NB4 (cell line): ENCODE data around the gene HMCES.
A peak's percentile ranks its signal among the peaks of the same experiment; 100 is the strongest.

Experiments used
- DNase-seq: peaks from one replicate; pipeline ENCODE4 v3.0.0; 2010; ENCODE audit warnings: low read depth
- H3K4me3 ChIP-seq: one replicate; pipeline ENCODE4 v1.5.1; 2011; ENCODE audit warnings: mild to moderate bottlenecking, low read depth, low read length, moderate library complexity
- MYC ChIP-seq: IDR thresholded peaks from 2 replicates; pipeline ENCODE4 v1.6.1; 2011; ENCODE audit warnings: low read depth, low read length
- POLR2A ChIP-seq: IDR thresholded peaks from 2 replicates; pipeline ENCODE4 v1.6.1; 2011; ENCODE audit warnings: mild to moderate bottlenecking; ENCODE audit not compliant: insufficient read length; ENCODE audit errors: extremely low read depth
- TF ChIP-seq, protein P1 (sequence below): IDR thresholded peaks from one replicate; pipeline ENCODE4 v1.5.1; 2012; ENCODE audit warnings: low read depth, low read length
- TF ChIP-seq, protein P2 (sequence below): IDR thresholded peaks from 2 replicates; pipeline ENCODE4 v1.6.1; 2011; ENCODE audit warnings: low read depth, low read length

The HMCES gene

DNA sequence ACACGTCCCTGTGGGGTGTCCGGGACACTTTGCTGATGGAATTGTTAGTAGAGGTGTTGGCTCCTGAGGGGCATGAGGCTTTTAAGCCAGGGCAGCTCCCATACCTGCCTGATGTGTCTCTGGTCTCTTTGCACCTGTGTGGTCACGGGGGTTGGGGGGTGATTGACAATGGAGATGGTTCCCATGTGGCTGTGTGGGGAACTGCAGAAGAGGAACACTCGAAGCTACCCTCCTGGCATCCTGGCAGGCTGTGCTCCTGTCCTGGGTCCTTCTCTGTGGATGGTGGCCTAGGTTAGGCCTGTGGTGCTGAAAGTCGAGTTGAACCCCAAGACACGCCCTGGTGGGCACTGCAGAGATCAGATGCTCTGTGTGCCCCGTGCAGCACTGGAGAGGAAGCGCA, 73.4 kb downstream of the HMCES start:
- TF ChIP-seq POLR2A (no peak), MYC (no peak)
- TF ChIP-seq, protein P1, sequence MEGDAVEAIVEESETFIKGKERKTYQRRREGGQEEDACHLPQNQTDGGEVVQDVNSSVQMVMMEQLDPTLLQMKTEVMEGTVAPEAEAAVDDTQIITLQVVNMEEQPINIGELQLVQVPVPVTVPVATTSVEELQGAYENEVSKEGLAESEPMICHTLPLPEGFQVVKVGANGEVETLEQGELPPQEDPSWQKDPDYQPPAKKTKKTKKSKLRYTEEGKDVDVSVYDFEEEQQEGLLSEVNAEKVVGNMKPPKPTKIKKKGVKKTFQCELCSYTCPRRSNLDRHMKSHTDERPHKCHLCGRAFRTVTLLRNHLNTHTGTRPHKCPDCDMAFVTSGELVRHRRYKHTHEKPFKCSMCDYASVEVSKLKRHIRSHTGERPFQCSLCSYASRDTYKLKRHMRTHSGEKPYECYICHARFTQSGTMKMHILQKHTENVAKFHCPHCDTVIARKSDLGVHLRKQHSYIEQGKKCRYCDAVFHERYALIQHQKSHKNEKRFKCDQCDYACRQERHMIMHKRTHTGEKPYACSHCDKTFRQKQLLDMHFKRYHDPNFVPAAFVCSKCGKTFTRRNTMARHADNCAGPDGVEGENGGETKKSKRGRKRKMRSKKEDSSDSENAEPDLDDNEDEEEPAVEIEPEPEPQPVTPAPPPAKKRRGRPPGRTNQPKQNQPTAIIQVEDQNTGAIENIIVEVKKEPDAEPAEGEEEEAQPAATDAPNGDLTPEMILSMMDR, result peak; percentile 23
- TF ChIP-seq, protein P2, sequence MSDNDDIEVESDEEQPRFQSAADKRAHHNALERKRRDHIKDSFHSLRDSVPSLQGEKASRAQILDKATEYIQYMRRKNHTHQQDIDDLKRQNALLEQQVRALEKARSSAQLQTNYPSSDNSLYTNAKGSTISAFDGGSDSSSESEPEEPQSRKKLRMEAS, result no peak
- no peak for DNase-seq

DNA sequence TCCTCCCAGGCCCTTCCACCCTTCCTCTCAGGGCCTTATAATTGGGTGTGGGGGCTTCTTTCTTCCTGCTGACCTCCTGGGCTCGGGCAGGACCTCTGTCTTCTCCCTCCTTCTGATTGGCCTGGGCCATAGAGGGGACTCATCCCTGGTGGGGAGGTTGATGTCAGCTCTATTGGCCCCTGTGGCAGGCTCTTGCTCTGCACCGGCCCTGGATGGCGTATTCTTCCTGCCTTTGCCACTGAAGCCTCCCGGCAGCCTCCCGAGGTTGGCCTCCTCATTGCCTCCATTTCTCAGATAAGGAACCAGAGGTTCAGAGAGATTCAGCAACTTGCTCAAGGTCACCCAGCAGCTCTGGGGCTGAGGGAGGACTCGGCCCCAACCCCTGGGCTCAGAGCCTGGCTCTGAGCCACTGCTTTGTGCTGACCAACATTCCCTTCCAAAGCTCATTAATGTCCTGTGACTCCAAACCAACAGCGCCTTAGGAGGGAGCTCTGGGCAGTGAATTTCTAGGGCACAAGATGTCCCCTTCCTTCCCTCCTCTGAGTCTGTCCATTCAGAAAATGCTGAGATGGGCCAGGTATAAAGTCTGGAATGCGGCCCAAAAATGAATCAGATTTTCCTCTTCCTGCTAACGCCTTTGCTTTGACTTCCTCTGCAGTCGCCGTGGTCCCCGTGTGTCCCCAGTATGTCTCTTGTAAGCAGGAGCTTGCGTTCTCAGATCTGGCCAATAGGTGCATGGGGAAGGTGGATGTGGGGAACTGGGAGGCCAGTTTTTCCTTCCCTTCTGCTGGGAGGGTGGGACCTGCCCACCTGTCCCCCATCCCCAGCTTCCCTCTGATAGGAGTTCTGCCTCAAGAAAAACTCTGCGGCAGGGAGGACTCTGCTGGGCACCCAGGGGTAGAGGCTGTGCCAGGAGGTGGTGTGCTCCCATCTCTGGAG, 74.2 kb downstream of the HMCES start:
- H3K4me3 ChIP-seq, result no peak overlapping the region
- TF ChIP-seq POLR2A (no peak), MYC (no peak)
- TF ChIP-seq, protein P1, result no peak
- TF ChIP-seq, protein P2, result no peak
- no peak for DNase-seq

More for the DNA sequence above, 73.4 kb downstream of the HMCES start:
- no peak overlapping the region for H3K4me3 ChIP-seq

DNA sequence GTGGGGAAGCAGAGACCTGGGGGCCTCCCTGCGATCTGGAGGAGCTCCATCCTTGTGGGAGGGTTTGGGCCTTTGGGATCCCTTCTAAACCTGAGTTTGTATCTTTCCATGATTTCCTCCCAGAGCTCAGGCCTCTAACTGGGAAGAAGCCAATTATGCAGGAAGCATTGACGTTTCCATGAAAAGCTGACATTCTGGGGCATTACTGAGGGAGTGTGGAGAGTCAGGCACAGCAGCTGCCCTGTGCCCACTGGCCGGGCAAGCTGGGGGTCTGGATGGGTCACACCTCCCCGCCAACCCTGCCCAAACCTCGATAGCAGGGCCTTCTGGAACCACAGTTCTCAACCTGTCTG, 74.9 kb downstream of the HMCES start:
- TF ChIP-seq, protein P1, result no peak
- DNase-seq, result no peak
- no peak overlapping the region for H3K4me3 ChIP-seq
